ENCODE data around the gene EFTUD2. TPM values are rescaled to one million over a fixed set of nuclear protein-coding genes. Genes with fewer than 3 reads are reported as not detected.

The EFTUD2 gene
- total and polyA plus RNA-seq, 2 donors (not counting 1 experiment from before 2014, with no cell fraction given), result 88.0 to 154 TPM

GRCh38 chr17:44894642-44895041 is 4.6 kb downstream of the EFTUD2 start:
- Histone ChIP-seq H3K4me1 (ENCODE audit: control insufficient read depth, extremely low read depth, insufficient read depth, low read length) (no peaks in the 10 kb centered on the region), H3K36me3 (ENCODE audit: control insufficient read depth, insufficient read depth, low read length) (peaks cover 6% of the 10 kb centered on the region), H3K79me2 (ENCODE audit: control insufficient read depth, insufficient read depth, low read length) (peaks cover 42% of the 10 kb centered on the region), H3K4me3 (replicated peaks in 1 of 4; ENCODE audit: control extremely low read depth in 1 of 4, insufficient read depth in 1 of 4, low read depth in 3 of 4, low read length in 4 of 4) (no peak overlapping the region), H3K27me3 (ENCODE audit: control insufficient read depth, insufficient read depth, low read length) (no peaks in the 10 kb centered on the region), H3K9ac (ENCODE audit: insufficient read depth, low read length) (no peak overlapping the region), H3K27ac (ENCODE audit: insufficient read depth, low read length) (no peak overlapping the region), H2AFZ (ENCODE audit: low read length) (no peak overlapping the region), H4K20me1 (ENCODE audit: control insufficient read depth, extremely low read depth, insufficient read depth, low read length) (no peaks in the 10 kb centered on the region), H3K9me3 (ENCODE audit: control insufficient read depth, insufficient read depth, low read depth, low read length) (no peaks in the 10 kb centered on the region), H3K4me2 (ENCODE audit: extremely low read depth, insufficient read depth, low read length) (no peak overlapping the region)
- TF ChIP-seq, protein P1, sequence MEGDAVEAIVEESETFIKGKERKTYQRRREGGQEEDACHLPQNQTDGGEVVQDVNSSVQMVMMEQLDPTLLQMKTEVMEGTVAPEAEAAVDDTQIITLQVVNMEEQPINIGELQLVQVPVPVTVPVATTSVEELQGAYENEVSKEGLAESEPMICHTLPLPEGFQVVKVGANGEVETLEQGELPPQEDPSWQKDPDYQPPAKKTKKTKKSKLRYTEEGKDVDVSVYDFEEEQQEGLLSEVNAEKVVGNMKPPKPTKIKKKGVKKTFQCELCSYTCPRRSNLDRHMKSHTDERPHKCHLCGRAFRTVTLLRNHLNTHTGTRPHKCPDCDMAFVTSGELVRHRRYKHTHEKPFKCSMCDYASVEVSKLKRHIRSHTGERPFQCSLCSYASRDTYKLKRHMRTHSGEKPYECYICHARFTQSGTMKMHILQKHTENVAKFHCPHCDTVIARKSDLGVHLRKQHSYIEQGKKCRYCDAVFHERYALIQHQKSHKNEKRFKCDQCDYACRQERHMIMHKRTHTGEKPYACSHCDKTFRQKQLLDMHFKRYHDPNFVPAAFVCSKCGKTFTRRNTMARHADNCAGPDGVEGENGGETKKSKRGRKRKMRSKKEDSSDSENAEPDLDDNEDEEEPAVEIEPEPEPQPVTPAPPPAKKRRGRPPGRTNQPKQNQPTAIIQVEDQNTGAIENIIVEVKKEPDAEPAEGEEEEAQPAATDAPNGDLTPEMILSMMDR (conservative IDR thresholded peaks at IDR 0.05 in 1 of 2, IDR thresholded peaks at IDR 0.05 in 1 of 2; ENCODE audit: low read depth in 1 of 2, low read length in 2 of 2), result no peak
- TF ChIP-seq EZH2 (IDR thresholded peaks at IDR 0.05; ENCODE audit: low read length, missing control alignments), result no peak
- no peak for DNase-seq (ENCODE audit: low read depth in 2 of 2)

DNA sequence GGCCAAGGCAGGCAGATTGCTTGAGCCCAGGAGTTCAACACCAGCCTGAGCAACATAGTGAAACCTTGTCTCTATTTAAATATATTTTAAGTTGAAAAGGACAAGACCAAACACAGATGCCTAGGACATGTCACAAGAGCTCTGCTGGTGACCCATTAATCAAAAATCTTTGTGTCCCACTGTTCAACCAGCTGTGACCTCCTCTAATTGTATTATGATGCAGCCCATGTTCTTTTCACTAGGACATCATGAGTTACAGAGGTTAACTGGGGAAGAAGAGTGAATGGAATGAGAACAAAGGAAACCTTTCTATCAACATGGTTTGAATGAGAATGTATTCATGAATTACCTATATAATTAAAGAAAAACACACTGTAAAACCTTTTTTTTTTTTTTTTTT is 7.0 kb downstream of the EFTUD2 start:
- no peak overlapping the region for H3K9ac ChIP-seq (ENCODE audit: insufficient read depth, low read length)
- H2AFZ ChIP-seq (ENCODE audit: low read length), result no peak overlapping the region
- H4K20me1 ChIP-seq (ENCODE audit: control insufficient read depth, extremely low read depth, insufficient read depth, low read length), result no peaks in the 10 kb centered on the region
- H3K4me3 ChIP-seq (replicated peaks in 1 of 4; ENCODE audit: control extremely low read depth in 1 of 4, insufficient read depth in 1 of 4, low read depth in 3 of 4, low read length in 4 of 4), result no peak overlapping the region
- peaks cover 4% of the 10 kb centered on the region for H3K4me1 ChIP-seq (ENCODE audit: control insufficient read depth, extremely low read depth, insufficient read depth, low read length)
- TF ChIP-seq EZH2 (IDR thresholded peaks at IDR 0.05; ENCODE audit: low read length, missing control alignments), result no peak
- TF ChIP-seq, protein P1 (conservative IDR thresholded peaks at IDR 0.05 in 1 of 2, IDR thresholded peaks at IDR 0.05 in 1 of 2; ENCODE audit: low read depth in 1 of 2, low read length in 2 of 2), result no peak
- DNase-seq (ENCODE audit: low read depth in 2 of 2), result no peak
- peaks cover 37% of the 10 kb centered on the region for H3K79me2 ChIP-seq (ENCODE audit: control insufficient read depth, insufficient read depth, low read length)
- H3K27ac ChIP-seq (ENCODE audit: insufficient read depth, low read length), result no peak overlapping the region
- no peaks in the 10 kb centered on the region for H3K27me3 ChIP-seq (ENCODE audit: control insufficient read depth, insufficient read depth, low read length)
- H3K4me2 ChIP-seq (ENCODE audit: extremely low read depth, insufficient read depth, low read length), result no peak overlapping the region
- H3K9me3 ChIP-seq (ENCODE audit: control insufficient read depth, insufficient read depth, low read depth, low read length), result no peaks in the 10 kb centered on the region
- peaks cover 9% of the 10 kb centered on the region for H3K36me3 ChIP-seq (ENCODE audit: control insufficient read depth, insufficient read depth, low read length)

- Histone ChIP-seq H3K9ac (ENCODE audit: insufficient read depth, low read length) (no peak overlapping the region), H3K4me1 (ENCODE audit: control insufficient read depth, extremely low read depth, insufficient read depth, low read length) (peaks cover 4% of the 10 kb centered on the region), H3K9me3 (ENCODE audit: control insufficient read depth, insufficient read depth, low read depth, low read length) (no peaks in the 10 kb centered on the region), H4K20me1 (ENCODE audit: control insufficient read depth, extremely low read depth, insufficient read depth, low read length) (no peaks in the 10 kb centered on the region), H3K36me3 (ENCODE audit: control insufficient read depth, insufficient read depth, low read length) (peaks cover 12% of the 10 kb centered on the region), H3K27me3 (ENCODE audit: control insufficient read depth, insufficient read depth, low read length) (no peaks in the 10 kb centered on the region), H3K27ac (ENCODE audit: insufficient read depth, low read length) (no peak overlapping the region), H3K4me3 (replicated peaks in 1 of 4; ENCODE audit: control extremely low read depth in 1 of 4, insufficient read depth in 1 of 4, low read depth in 3 of 4, low read length in 4 of 4) (no peak overlapping the region), H3K79me2 (ENCODE audit: control insufficient read depth, insufficient read depth, low read length) (peaks cover 25% of the 10 kb centered on the region), H3K4me2 (ENCODE audit: extremely low read depth, insufficient read depth, low read length) (no peak overlapping the region), H2AFZ (ENCODE audit: low read length) (no peak overlapping the region)
- DNase-seq (ENCODE audit: low read depth in 2 of 2), result no peak
- TF ChIP-seq, protein P1 (conservative IDR thresholded peaks at IDR 0.05 in 1 of 2, IDR thresholded peaks at IDR 0.05 in 1 of 2; ENCODE audit: low read depth in 1 of 2, low read length in 2 of 2), result no peak
- TF ChIP-seq EZH2 (IDR thresholded peaks at IDR 0.05; ENCODE audit: low read length, missing control alignments), result no peak
These were observed 10.2 kb downstream of the EFTUD2 start for GRCh38 chr17:44889003-44889402.

Data from fibroblast of lung (primary cell).